ENCODE results near the gene C19orf53.

Gene C19orf53

GRCh38 chr19:13796301-13797057 lies 22.2 kb downstream of the C19orf53 start:
- Histone ChIP-seq H3K9ac (ENCODE audit: low read depth, low read length) (peak overlapping the region; percentile 87; the same call in 1 of the 2 replicates), H3K9me3 (ENCODE audit: control insufficient read depth, insufficient read depth, low read length) (no peaks in the 10 kb centered on the region), H3K36me3 (ENCODE audit: insufficient read depth, low read length) (no peaks in the 10 kb centered on the region), H3K4me1 (ENCODE audit: insufficient read depth, low read length) (peaks cover 5% of the 10 kb centered on the region; the same call in 1 of the 2 replicates)

- H3K9me3 ChIP-seq (ENCODE audit: control insufficient read depth, insufficient read depth, low read length): no peaks in the 10 kb centered on the region
- H3K36me3 ChIP-seq (ENCODE audit: insufficient read depth, low read length): no peaks in the 10 kb centered on the region
- H3K9ac ChIP-seq (ENCODE audit: low read depth, low read length): no peak overlapping the region
- peaks cover 5% of the 10 kb centered on the region; the same call in 1 of the 2 replicates for H3K4me1 ChIP-seq (ENCODE audit: insufficient read depth, low read length)
These were observed 22.8 kb downstream of the C19orf53 start for GRCh38 chr19:13797058-13797440.

GRCh38 chr19:13797870-13798269 lies 23.6 kb downstream of the C19orf53 start:
- Histone ChIP-seq H3K9me3 (ENCODE audit: control insufficient read depth, insufficient read depth, low read length) (no peaks in the 10 kb centered on the region), H3K36me3 (ENCODE audit: insufficient read depth, low read length) (no peaks in the 10 kb centered on the region), H3K9ac (ENCODE audit: low read depth, low read length) (no peak overlapping the region), H3K4me1 (ENCODE audit: insufficient read depth, low read length) (peaks cover 5% of the 10 kb centered on the region; the same call in 1 of the 2 replicates)

GRCh38 chr19:13799669-13800068 lies 25.4 kb downstream of the C19orf53 start:
- H3K9ac ChIP-seq (ENCODE audit: low read depth, low read length): no peak overlapping the region
- H3K4me1 ChIP-seq (ENCODE audit: insufficient read depth, low read length): peaks cover under 1% of the 10 kb centered on the region; the same call in 1 of the 2 replicates
- H3K36me3 ChIP-seq (ENCODE audit: insufficient read depth, low read length): no peaks in the 10 kb centered on the region
- no peaks in the 10 kb centered on the region for H3K9me3 ChIP-seq (ENCODE audit: control insufficient read depth, insufficient read depth, low read length)

- H3K9ac ChIP-seq (ENCODE audit: low read depth, low read length): no peak overlapping the region
- H3K36me3 ChIP-seq (ENCODE audit: insufficient read depth, low read length): peaks cover 4% of the 10 kb centered on the region; the same call in 1 of the 2 replicates
- H3K4me1 ChIP-seq (ENCODE audit: insufficient read depth, low read length): no peaks in the 10 kb centered on the region
These were observed 28.8 kb downstream of the C19orf53 start for GRCh38 chr19:13803038-13803437.

GRCh38 chr19:13804830-13805683 lies 30.8 kb downstream of the C19orf53 start:
- Histone ChIP-seq H3K36me3 (ENCODE audit: insufficient read depth, low read length) (peaks cover 4% of the 10 kb centered on the region), H3K9ac (ENCODE audit: low read depth, low read length) (no peak overlapping the region), H3K9me3 (ENCODE audit: control insufficient read depth, insufficient read depth, low read length) (no peaks in the 10 kb centered on the region), H3K4me1 (ENCODE audit: insufficient read depth, low read length) (no peaks in the 10 kb centered on the region)

More at GRCh38 chr19:13803038-13803437, 28.8 kb downstream of the C19orf53 start:
- no peaks in the 10 kb centered on the region for H3K9me3 ChIP-seq (ENCODE audit: control insufficient read depth, insufficient read depth, low read length)

- Histone ChIP-seq H3K4me1 (ENCODE audit: insufficient read depth, low read length) (no peaks in the 10 kb centered on the region), H3K9me3 (ENCODE audit: control insufficient read depth, insufficient read depth, low read length) (no peaks in the 10 kb centered on the region), H3K9ac (ENCODE audit: low read depth, low read length) (no peak overlapping the region), H3K36me3 (ENCODE audit: insufficient read depth, low read length) (peaks cover 4% of the 10 kb centered on the region)
These were observed 32.5 kb downstream of the C19orf53 start for GRCh38 chr19:13806728-13807127.

- Histone ChIP-seq H3K9me3 (ENCODE audit: control insufficient read depth, insufficient read depth, low read length) (no peaks in the 10 kb centered on the region), H3K4me1 (ENCODE audit: insufficient read depth, low read length) (no peaks in the 10 kb centered on the region), H3K9ac (ENCODE audit: low read depth, low read length) (no peak overlapping the region), H3K36me3 (ENCODE audit: insufficient read depth, low read length) (peaks cover 4% of the 10 kb centered on the region)
These were observed 33.3 kb downstream of the C19orf53 start for GRCh38 chr19:13807421-13808021.

GRCh38 chr19:13808856-13809255 lies 34.6 kb downstream of the C19orf53 start:
- Histone ChIP-seq H3K36me3 (ENCODE audit: insufficient read depth, low read length) (peaks cover 4% of the 10 kb centered on the region), H3K9ac (ENCODE audit: low read depth, low read length) (no peak overlapping the region), H3K9me3 (ENCODE audit: control insufficient read depth, insufficient read depth, low read length) (no peaks in the 10 kb centered on the region), H3K4me1 (ENCODE audit: insufficient read depth, low read length) (no peaks in the 10 kb centered on the region)

GRCh38 chr19:13812544-13812943 lies 38.3 kb downstream of the C19orf53 start:
- Histone ChIP-seq H3K9ac (ENCODE audit: low read depth, low read length) (no peak overlapping the region), H3K36me3 (ENCODE audit: insufficient read depth, low read length) (peaks cover 4% of the 10 kb centered on the region), H3K4me1 (ENCODE audit: insufficient read depth, low read length) (no peaks in the 10 kb centered on the region), H3K9me3 (ENCODE audit: control insufficient read depth, insufficient read depth, low read length) (no peaks in the 10 kb centered on the region)

GRCh38 chr19:13813147-13813546 lies 38.9 kb downstream of the C19orf53 start:
- no peaks in the 10 kb centered on the region for H3K4me1 ChIP-seq (ENCODE audit: insufficient read depth, low read length)
- H3K9me3 ChIP-seq (ENCODE audit: control insufficient read depth, insufficient read depth, low read length): no peaks in the 10 kb centered on the region
- H3K36me3 ChIP-seq (ENCODE audit: insufficient read depth, low read length): no peaks in the 10 kb centered on the region; the same call in 1 of the 2 replicates
- no peak overlapping the region for H3K9ac ChIP-seq (ENCODE audit: low read depth, low read length)

GRCh38 chr19:13814550-13814949 lies 40.3 kb downstream of the C19orf53 start:
- Histone ChIP-seq H3K9ac (ENCODE audit: low read depth, low read length) (no peak overlapping the region), H3K4me1 (ENCODE audit: insufficient read depth, low read length) (no peaks in the 10 kb centered on the region), H3K36me3 (ENCODE audit: insufficient read depth, low read length) (no peaks in the 10 kb centered on the region; the same call in 1 of the 2 replicates), H3K9me3 (ENCODE audit: control insufficient read depth, insufficient read depth, low read length) (no peaks in the 10 kb centered on the region)

GRCh38 chr19:13817018-13817614 lies 42.9 kb downstream of the C19orf53 start:
- Histone ChIP-seq H3K4me1 (ENCODE audit: insufficient read depth, low read length) (no peaks in the 10 kb centered on the region), H3K36me3 (ENCODE audit: insufficient read depth, low read length) (no peaks in the 10 kb centered on the region; the same call in 1 of the 2 replicates), H3K9ac (ENCODE audit: low read depth, low read length) (peak overlapping the region; percentile 59; the same call in 1 of the 2 replicates)

More at GRCh38 chr19:13817018-13817614, 42.9 kb downstream of the C19orf53 start:
- no peaks in the 10 kb centered on the region for H3K9me3 ChIP-seq (ENCODE audit: control insufficient read depth, insufficient read depth, low read length)
